Testis (tissue), 3 donors: Measurements from ENCODE around the gene LPP. TPM values are rescaled to one million over a fixed set of nuclear protein-coding genes. Genes with fewer than 3 reads are reported as not detected.

ENCODE experiments used
- DNase-seq: peaks from one replicate; pipeline ENCODE4 v3.0.0-alpha.2; 2019
- H3K27ac ChIP-seq, 2 donors: fragments of 200-600 bp; sonication (generic); one replicate each; pipeline ENCODE4 v1.5.1; 2019
- H3K27me3 ChIP-seq: fragments of 200-600 bp; sonication (generic); one replicate; pipeline ENCODE4 v1.5.1; 2019
- H3K36me3 ChIP-seq: fragments of 200-600 bp; sonication (generic); one replicate; pipeline ENCODE4 v1.5.1; 2017; ENCODE audit warnings: low read depth; ENCODE audit errors: missing control alignments
- H3K4me1 ChIP-seq: fragments of 200-600 bp; sonication (generic); one replicate; pipeline ENCODE4 v1.5.1; 2019
- H3K4me3 ChIP-seq, 2 donors: fragments of 200-600 bp; sonication (generic); one replicate each; pipeline ENCODE4 v1.5.1; 2017 to 2019
- H3K9me3 ChIP-seq: fragments of 200-600 bp; sonication (generic); one replicate; pipeline ENCODE4 v1.5.1; 2017
- CTCF ChIP-seq, 3 experiments: fragments of 450-650 bp in 2 of 3; fragments of 200-600 bp in 1 of 3; sonication (generic) in 1 of 3; IDR thresholded peaks; one replicate each; pipeline ENCODE4 v1.5.1; 2016 to 2019; ENCODE audit warnings: antibody characterized with exemption in 3 of 3, mild to moderate bottlenecking in 2 of 3, moderate library complexity in 1 of 3
- POLR2A ChIP-seq: fragments of 450-650 bp; IDR thresholded peaks from one replicate; pipeline ENCODE4 v1.6.1; 2017; ENCODE audit warnings: antibody characterized with exemption, mild to moderate bottlenecking, moderate library complexity
- WGBS, 2 donors: methylation state at CpG; one replicate each; pipeline ENCODE4 v1.1.5; 2018; 5-methylcytosine and 5-hydroxymethylcytosine counted together
- intact Hi-C: fragments of 100-400 bp; cut with DNase I; formaldehyde crosslinking; loops from one replicate; pipeline ENCODE4 v1.15.1; 2023; ENCODE audit warnings: low total_unique reads
- polyA plus RNA-seq: library from polyadenylated mRNA; stranded (reverse); fragments of 350-450 nt; fragmentation: Illumina TruSeq; extraction: RNeasy Lipid Tissue Mini Kit (QIAGEN cat#74804); gene quantifications from one replicate; pipeline ENCODE4 v1.2.3, GENCODE V29; 2014; ENCODE audit warnings: low read depth, low replicate concordance; ENCODE audit not compliant: insufficient read depth
- total RNA-seq, 2 donors: library from RNA; depleted of rRNA; stranded (reverse); fragments of >200 nt; gene quantifications; one replicate each; pipeline ENCODE4 v1.2.3, GENCODE V29; 2016

Gene LPP
- total and polyA plus RNA-seq, 3 donors from 2014 or later = 89.9 to 135 (median 132) TPM

DNA sequence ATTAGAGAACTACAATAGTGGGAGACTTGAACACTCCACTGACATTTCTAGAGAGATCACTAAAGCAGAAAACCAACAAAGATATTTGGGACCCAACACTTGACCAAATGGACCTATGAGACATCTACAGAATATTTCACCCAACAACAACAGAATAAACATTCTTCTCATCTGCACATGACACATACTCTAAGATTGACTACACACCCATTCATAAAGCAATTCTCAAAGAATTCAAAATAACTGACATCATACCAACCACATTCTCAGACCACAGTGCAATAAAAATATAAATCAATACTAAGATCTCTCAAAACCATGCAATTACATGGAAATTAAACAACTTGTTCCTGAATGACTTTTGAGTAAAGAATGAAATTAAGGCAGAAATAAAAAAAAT lies 473.7 kb downstream of the LPP start:
- intact Hi-C loops = no loop called here
- DNase-seq = no peak
- no peak overlapping the region for H3K27ac ChIP-seq
- H3K36me3 ChIP-seq = no peaks in the 10 kb centered on the region
- no peak overlapping the region for H3K4me3 ChIP-seq
- no peak for TF ChIP-seq CTCF (IDR thresholded peaks at IDR 0.05)
- TF ChIP-seq POLR2A = no peak
- no peaks in the 10 kb centered on the region for H3K27me3 ChIP-seq
- H3K9me3 ChIP-seq = no peaks in the 10 kb centered on the region
- peaks cover 7% of the 10 kb centered on the region for H3K4me1 ChIP-seq

- intact Hi-C loops = no loop called here
- H3K4me1 ChIP-seq = no peaks in the 10 kb centered on the region
- 93 to 97% methylated on average over 5 of the region's 5 CpGs for WGBS, 2 donors
- DNase-seq = no peak
- H3K9me3 ChIP-seq = no peaks in the 10 kb centered on the region
- no peaks in the 10 kb centered on the region for H3K36me3 ChIP-seq
- no peak overlapping the region for H3K4me3 ChIP-seq
- no peak overlapping the region for H3K27ac ChIP-seq
- H3K27me3 ChIP-seq = no peaks in the 10 kb centered on the region
- TF ChIP-seq POLR2A (no peak), CTCF (IDR thresholded peaks at IDR 0.05) (no peak)
These were observed 477.5 kb downstream of the LPP start for GRCh38 chr3:188631291-188632010.

- no peak for TF ChIP-seq POLR2A
- no peak for TF ChIP-seq CTCF (IDR thresholded peaks at IDR 0.05)
- no peaks in the 10 kb centered on the region for H3K36me3 ChIP-seq
- no peaks in the 10 kb centered on the region for H3K4me1 ChIP-seq
- 90 to 92% methylated on average over 4 of the region's 4 CpGs for WGBS, 2 donors
- H3K9me3 ChIP-seq = no peaks in the 10 kb centered on the region
- H3K27ac ChIP-seq = no peak overlapping the region
- no peak overlapping the region for H3K4me3 ChIP-seq
- H3K27me3 ChIP-seq = no peaks in the 10 kb centered on the region
- intact Hi-C loops = no loop called here
- DNase-seq = no peak
These were observed 479.2 kb downstream of the LPP start for GRCh38 chr3:188633206-188633605.

DNA sequence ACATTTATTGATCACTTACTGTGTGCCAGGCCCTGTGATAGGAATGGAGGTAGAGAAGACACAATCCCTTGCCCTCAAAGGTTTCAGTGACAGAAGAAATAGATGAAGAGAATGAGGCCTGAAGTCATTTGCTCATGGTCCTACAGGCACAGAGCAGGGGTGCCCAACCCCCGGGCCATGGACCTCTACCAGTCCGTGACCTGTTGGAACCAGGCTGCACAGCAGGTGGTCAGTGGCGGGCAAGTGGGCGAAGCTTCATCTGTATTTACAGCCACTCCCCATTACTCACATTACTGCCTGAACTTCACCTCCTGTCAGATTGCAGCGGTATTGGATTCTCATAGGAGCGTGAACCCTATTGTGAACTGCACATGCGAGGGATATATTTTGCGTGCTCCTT lies 480.3 kb downstream of the LPP start:
- Histone ChIP-seq H3K36me3 (no peaks in the 10 kb centered on the region), H3K4me3 (no peak overlapping the region), H3K27ac (no peak overlapping the region), H3K4me1 (no peaks in the 10 kb centered on the region), H3K9me3 (no peaks in the 10 kb centered on the region), H3K27me3 (no peaks in the 10 kb centered on the region)
- no peak for DNase-seq
- 85 to 98% methylated on average over 8 of the region's 8 CpGs for WGBS, 2 donors
- TF ChIP-seq POLR2A (no peak), CTCF (IDR thresholded peaks at IDR 0.05) (no peak)
- intact Hi-C loops = no loop called here
